GM12892 (cell line): ENCODE results near the gene RNF17.

Experiments used
- POLR2AphosphoS5 ChIP-seq: IDR thresholded peaks from 2 replicates; pipeline ENCODE4 v1.6.1; 2011; ENCODE audit warnings: low read depth, low read length, control low read depth
- TAF1 ChIP-seq: IDR thresholded peaks from 2 replicates; pipeline ENCODE4 v1.6.1; 2011; ENCODE audit warnings: low read depth, mild to moderate bottlenecking, control low read depth, low read length, borderline replicate concordance

- TF ChIP-seq POLR2AphosphoS5 (no peak), TAF1 (no peak)
Observed at GRCh38 chr13:24877531-24877930, 113.6 kb downstream of the RNF17 start.
